ENCODE measurements around the gene ZNF212. TPM values are rescaled to one million over a fixed set of nuclear protein-coding genes. Genes with fewer than 3 reads are reported as not detected.
A peak's percentile ranks its signal among the peaks of the same experiment; 100 is the strongest.

Gene ZNF212
- total RNA-seq (10 to 100 TPM; 12.1 to 15.3 TPM), total RNA-seq (11.5 to 22.0 reads per million in 2 donors)

GRCh38 chr7:149239345-149240143, at the start of gene ZNF212:
TSS of gene ZNF212 (plus strand) at chr7:149239651. CDS start at chr7:149239779, 128 bp downstream.
- Mint-ChIP-seq H3K27ac (peak within 1 kb of the TSS; percentile 83), H3K4me1 (peaks cover 16% of the 10 kb centered on the region), H3K36me3 (ENCODE audit: low read depth) (no peaks in the 10 kb centered on the region), H3K4me3 (peak within 1 kb of the TSS; percentile 93), H3K27me3 (peaks cover 7% of the 10 kb centered on the region)
- H3K9me3 ChIP-seq (ENCODE audit: control insufficient read depth, low read length, poor library complexity, severe bottlenecking): no peaks in the 10 kb centered on the region
- peak; percentile 79 to 84 (median 80) for DNase-seq
- ATAC-seq: peak; percentile 100

GRCh38 chr7:149191851-149192250, 47.6 kb upstream of the ZNF212 start:
- Mint-ChIP-seq H3K4me1 (peaks cover 9% of the 10 kb centered on the region), H3K27ac (no peak overlapping the region), H3K27me3 (no peaks in the 10 kb centered on the region), H3K4me3 (no peak overlapping the region), H3K36me3 (ENCODE audit: low read depth) (no peaks in the 10 kb centered on the region)
- DNase-seq (no peak), ATAC-seq (no peak)
- H3K9me3 ChIP-seq (ENCODE audit: control insufficient read depth, low read length, poor library complexity, severe bottlenecking): no peaks in the 10 kb centered on the region

DNA sequence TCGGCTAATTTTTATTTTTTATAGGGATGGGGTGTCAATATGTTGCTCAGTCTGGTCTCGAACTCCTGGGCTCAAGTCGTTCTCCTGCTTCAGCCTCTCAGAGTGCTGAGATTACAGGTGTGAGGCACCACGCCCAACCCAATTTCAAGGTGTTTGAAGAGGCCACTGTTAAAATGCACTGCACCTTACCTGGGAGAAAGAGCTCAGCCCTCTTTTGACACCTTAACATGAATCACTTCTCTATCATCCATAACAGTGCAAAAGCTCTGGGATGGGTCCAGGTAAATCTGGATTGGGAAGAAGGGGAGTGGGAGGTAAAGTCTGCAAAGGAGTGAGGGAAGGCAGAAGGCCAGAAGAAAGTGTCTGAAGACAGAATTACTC, 44.7 kb upstream of the ZNF212 start:
- H3K4me3 Mint-ChIP-seq: peak overlapping the region; percentile 87
- H3K27ac Mint-ChIP-seq: no peak overlapping the region
- DNase-seq (no peak), ATAC-seq (no peak)
- H3K36me3 Mint-ChIP-seq (ENCODE audit: low read depth): peaks cover 4% of the 10 kb centered on the region
- H3K27me3 Mint-ChIP-seq: no peaks in the 10 kb centered on the region
- H3K9me3 ChIP-seq (ENCODE audit: control insufficient read depth, low read length, poor library complexity, severe bottlenecking): no peaks in the 10 kb centered on the region
- H3K4me1 Mint-ChIP-seq: peaks cover 15% of the 10 kb centered on the region

GRCh38 chr7:149195180-149196150, 44.0 kb upstream of the ZNF212 start, which contains the start of gene ZNF282:
TSS of gene ZNF282 (plus strand) at chr7:149195546. CDS start at chr7:149195590, 44 bp downstream.
- H3K27ac Mint-ChIP-seq: peak within 1 kb of the TSS; percentile 86
- H3K9me3 ChIP-seq (ENCODE audit: control insufficient read depth, low read length, poor library complexity, severe bottlenecking): no peaks in the 10 kb centered on the region
- DNase-seq: peak; percentile 48 to 55 (median 53)
- H3K27me3 Mint-ChIP-seq: no peaks in the 10 kb centered on the region
- H3K4me3 Mint-ChIP-seq: peak within 1 kb of the TSS; percentile 88
- ATAC-seq: peak; percentile 88
- peaks cover 8% of the 10 kb centered on the region for H3K36me3 Mint-ChIP-seq (ENCODE audit: low read depth)
- peaks cover 16% of the 10 kb centered on the region for H3K4me1 Mint-ChIP-seq

DNA sequence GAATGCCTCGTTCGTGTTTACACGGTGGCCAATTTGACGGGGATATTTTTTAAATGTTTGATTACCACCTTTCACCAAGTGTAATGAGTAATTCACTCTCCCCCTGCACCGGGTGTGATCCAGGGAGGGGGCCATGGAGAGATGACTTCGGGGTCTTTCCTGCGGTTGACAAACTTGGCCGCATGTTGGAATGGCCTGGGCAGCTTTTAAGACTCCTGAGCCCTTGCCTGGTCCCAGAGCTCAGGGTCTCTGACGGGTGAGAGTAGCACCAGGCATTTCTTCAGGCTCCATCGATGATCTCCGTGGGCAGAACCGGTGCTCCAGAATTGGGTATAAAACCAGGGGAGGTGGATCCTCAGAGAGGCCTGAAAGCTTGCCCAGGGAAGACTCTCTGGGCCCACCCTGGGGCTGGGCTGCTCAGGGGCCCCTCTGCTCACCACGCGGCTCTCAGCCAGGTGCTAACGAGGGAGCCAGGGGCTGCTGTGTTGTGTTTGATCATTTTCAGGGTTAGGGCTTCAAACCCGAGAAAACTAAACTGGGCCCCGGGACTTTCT, 43.2 kb upstream of the ZNF212 start:
- peak; percentile 10 for ATAC-seq
- no peak for DNase-seq
- no peaks in the 10 kb centered on the region for H3K9me3 ChIP-seq (ENCODE audit: control insufficient read depth, low read length, poor library complexity, severe bottlenecking)
- Mint-ChIP-seq H3K27me3 (no peaks in the 10 kb centered on the region), H3K4me1 (peaks cover 20% of the 10 kb centered on the region), H3K4me3 (peak overlapping the region; percentile 88), H3K27ac (peak overlapping the region; percentile 86), H3K36me3 (ENCODE audit: low read depth) (peaks cover 13% of the 10 kb centered on the region)

- Mint-ChIP-seq H3K27ac (peak overlapping the region; percentile 86), H3K36me3 (ENCODE audit: low read depth) (peaks cover 14% of the 10 kb centered on the region), H3K4me3 (peak overlapping the region; percentile 88), H3K4me1 (peaks cover 22% of the 10 kb centered on the region), H3K27me3 (no peaks in the 10 kb centered on the region)
- peak; percentile 7 for ATAC-seq
- no peaks in the 10 kb centered on the region for H3K9me3 ChIP-seq (ENCODE audit: control insufficient read depth, low read length, poor library complexity, severe bottlenecking)
- DNase-seq: no peak
These were observed 42.7 kb upstream of the ZNF212 start for GRCh38 chr7:149196705-149197171.

DNA sequence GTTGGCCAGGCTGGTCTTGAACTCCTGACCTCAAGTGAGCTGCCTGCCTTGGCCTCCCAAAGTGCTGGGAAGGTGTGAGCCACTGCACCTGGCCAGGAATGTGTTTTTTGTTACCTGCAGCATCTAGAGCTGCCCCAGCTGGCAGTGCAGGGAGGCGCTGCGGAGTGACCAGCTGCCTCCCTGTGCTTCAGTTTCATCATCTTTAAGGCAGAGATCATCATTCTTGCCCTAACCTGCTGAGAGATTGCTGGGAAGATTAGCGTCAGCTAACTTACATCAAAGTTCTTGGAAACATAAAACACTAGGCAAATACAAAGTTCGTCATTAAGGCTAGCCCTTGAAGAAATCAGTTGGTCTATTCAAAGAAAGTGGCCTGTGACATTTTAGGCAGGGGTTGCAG, 41.8 kb upstream of the ZNF212 start:
- ATAC-seq (no peak), DNase-seq (no peak)
- Mint-ChIP-seq H3K27me3 (no peaks in the 10 kb centered on the region), H3K4me1 (peaks cover 24% of the 10 kb centered on the region), H3K27ac (peak overlapping the region; percentile 86), H3K4me3 (peak overlapping the region; percentile 88), H3K36me3 (ENCODE audit: low read depth) (peaks cover 17% of the 10 kb centered on the region)
- no peaks in the 10 kb centered on the region for H3K9me3 ChIP-seq (ENCODE audit: control insufficient read depth, low read length, poor library complexity, severe bottlenecking)

DNA sequence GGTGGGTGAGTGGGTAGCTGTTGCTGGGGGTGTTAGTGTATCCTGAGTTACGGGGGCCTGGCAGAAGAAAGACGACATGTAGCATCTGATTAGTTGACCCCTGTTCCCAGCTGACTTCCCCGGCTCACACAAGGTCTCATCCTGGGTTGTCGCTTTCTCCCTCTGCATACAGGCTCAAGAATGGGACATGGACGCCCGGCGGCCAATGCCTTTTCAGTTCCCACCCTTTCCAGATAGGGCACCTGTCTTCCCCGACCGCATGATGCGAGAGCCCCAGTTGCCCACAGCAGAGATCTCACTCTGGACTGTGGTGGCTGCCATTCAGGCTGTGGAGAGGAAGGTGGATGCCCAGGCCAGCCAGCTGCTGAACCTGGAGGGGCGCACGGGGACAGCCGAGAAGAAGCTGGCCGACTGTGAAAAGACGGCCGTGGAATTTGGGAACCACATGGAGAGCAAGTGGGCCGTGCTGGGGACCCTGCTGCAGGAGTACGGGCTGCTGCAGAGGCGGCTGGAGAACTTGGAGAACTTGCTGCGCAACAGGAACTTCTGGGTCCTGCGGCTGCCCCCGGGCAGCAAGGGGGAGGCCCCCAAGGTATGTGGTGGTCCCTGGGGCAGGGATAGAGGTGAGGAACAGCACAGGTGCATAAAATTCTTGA, 41.2 kb upstream of the ZNF212 start:
- peak overlapping the region; percentile 86 for H3K27ac Mint-ChIP-seq
- ATAC-seq (no peak), DNase-seq (no peak)
- H3K4me1 Mint-ChIP-seq: peaks cover 26% of the 10 kb centered on the region
- H3K27me3 Mint-ChIP-seq: no peaks in the 10 kb centered on the region
- peaks cover 17% of the 10 kb centered on the region for H3K36me3 Mint-ChIP-seq (ENCODE audit: low read depth)
- no peaks in the 10 kb centered on the region for H3K9me3 ChIP-seq (ENCODE audit: control insufficient read depth, low read length, poor library complexity, severe bottlenecking)
- H3K4me3 Mint-ChIP-seq: no peak overlapping the region

GRCh38 chr7:149199234-149199995, 40.0 kb upstream of the ZNF212 start:
- H3K27me3 Mint-ChIP-seq: no peaks in the 10 kb centered on the region
- no peak overlapping the region for H3K4me3 Mint-ChIP-seq
- no peak overlapping the region for H3K27ac Mint-ChIP-seq
- H3K9me3 ChIP-seq (ENCODE audit: control insufficient read depth, low read length, poor library complexity, severe bottlenecking): no peaks in the 10 kb centered on the region
- H3K4me1 Mint-ChIP-seq: peaks cover 32% of the 10 kb centered on the region
- DNase-seq: no peak
- peaks cover 21% of the 10 kb centered on the region for H3K36me3 Mint-ChIP-seq (ENCODE audit: low read depth)
- ATAC-seq: no peak

DNA sequence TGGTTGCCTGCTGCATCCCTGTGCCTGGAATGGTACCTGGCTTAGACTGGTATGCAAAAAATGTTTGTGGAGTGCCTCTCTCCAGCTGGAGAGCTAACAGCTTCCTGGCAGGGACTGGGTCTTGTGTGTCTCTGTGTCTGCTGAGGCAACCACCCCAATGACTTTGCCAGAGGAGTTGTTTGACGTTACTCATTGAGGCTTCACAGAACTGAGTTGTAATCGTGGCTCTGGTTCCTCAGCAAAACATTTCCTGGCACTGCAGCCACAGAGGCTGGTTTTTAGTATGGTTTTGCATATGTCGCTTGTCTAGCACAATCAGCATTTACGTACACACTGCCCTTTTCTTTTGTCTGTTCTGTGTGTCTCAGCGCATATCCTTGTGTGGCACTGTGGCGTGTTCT, 36.6 kb upstream of the ZNF212 start:
- H3K4me1 Mint-ChIP-seq: peaks cover 24% of the 10 kb centered on the region

DNA sequence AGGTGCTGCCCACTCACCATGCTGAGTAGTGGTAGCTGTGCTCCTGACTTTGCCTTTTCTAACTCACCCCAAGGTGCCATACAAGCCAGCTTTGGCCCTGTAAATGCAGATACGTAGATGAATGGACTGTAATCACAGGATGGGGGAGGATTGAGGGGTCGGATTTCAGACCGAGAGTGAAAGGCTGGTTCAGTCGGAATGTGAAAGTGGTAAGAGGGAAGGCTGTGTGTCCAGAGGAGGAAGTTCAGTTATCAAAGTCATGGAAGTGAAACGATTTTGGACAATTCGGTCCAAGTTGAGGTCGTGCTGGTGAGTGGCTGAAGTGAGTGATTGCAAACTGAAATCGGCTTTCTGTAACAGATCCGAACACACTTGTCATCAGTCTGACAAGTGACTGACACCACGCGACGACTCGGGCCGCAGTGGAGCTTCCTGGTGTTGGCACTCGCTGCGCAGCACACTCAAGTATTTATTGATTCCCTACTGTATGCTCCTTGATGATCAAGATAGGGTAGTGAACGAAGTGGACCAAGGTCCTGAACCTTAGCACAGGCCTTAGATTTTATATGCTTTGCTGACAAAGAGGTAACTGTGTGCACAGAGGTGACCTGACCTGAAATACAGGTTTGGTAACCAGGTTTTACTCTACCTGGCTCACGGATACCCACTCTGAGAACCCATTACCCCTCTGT, 33.6 kb upstream of the ZNF212 start:
- Mint-ChIP-seq H3K4me3 (no peak overlapping the region), H3K27ac (no peak overlapping the region), H3K4me1 (peaks cover 22% of the 10 kb centered on the region), H3K36me3 (ENCODE audit: low read depth) (peaks cover 16% of the 10 kb centered on the region), H3K27me3 (no peaks in the 10 kb centered on the region)
- no peak for ATAC-seq
- no peaks in the 10 kb centered on the region for H3K9me3 ChIP-seq (ENCODE audit: control insufficient read depth, low read length, poor library complexity, severe bottlenecking)
- DNase-seq: no peak

More for the DNA sequence above, 36.6 kb upstream of the ZNF212 start:
- H3K4me3 Mint-ChIP-seq: peak overlapping the region; percentile 36
- no peak for DNase-seq
- H3K9me3 ChIP-seq (ENCODE audit: control insufficient read depth, low read length, poor library complexity, severe bottlenecking): no peaks in the 10 kb centered on the region
- ATAC-seq: peak; percentile 49
- no peaks in the 10 kb centered on the region for H3K27me3 Mint-ChIP-seq
- H3K36me3 Mint-ChIP-seq (ENCODE audit: low read depth): peaks cover 25% of the 10 kb centered on the region
- H3K27ac Mint-ChIP-seq: peak overlapping the region; percentile 77

All from T-helper 17 cell (primary cell).